Right lobe of liver (tissue), 4 donors: Measurements from ENCODE around the gene ANKRD11.

ENCODE experiments used
- CTCF ChIP-seq, 4 donors: fragments of 200-600 bp in 3 of 4; fragments of 450-650 bp in 1 of 4; IDR thresholded peaks; one replicate each; pipeline versions ENCODE4 v1.5.1 to v1.8.0; 2016 to 2022; ENCODE audit warnings: antibody characterized with exemption in 4 of 4, mild to moderate bottlenecking in 2 of 4
- POLR2A ChIP-seq: fragments of 450-650 bp; IDR thresholded peaks from one replicate; pipeline ENCODE4 v1.6.1; 2017; ENCODE audit warnings: antibody characterized with exemption, mild to moderate bottlenecking
- donor health status: DM: no; HTN: no; CAD: no.
- donor health status: DM: no; HTN: no; CAD: no.
- donor health status: DM: no; HTN: yes; CAD: no.

DNA sequence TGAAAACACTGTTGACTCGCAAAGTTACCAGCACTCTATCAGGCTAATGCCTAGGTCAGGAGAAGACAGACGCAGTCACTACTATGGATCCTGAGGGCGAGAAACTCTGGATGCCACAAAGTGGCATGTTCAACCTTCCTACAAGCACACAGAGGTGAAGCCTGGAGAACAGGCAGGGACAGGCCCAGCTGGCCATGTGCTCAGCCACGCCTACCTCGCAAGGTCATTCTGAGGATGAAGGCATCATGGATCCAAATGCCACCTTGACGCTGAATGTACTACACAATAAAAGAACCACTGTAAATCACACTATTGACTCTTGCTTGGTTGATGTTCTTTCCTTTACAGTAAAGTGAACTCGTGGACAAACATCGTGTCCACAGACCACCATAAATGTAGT is 85.8 kb downstream of the ANKRD11 start:
- no peak for TF ChIP-seq POLR2A
- no peak for TF ChIP-seq CTCF (IDR thresholded peaks at IDR 0.05)
